NCI-H128 (cell line): ENCODE data around the gene SCNN1B.
"Not testable (repeated sequence)": the region's sequence is repeated elsewhere in the genome, so short reads cannot be mapped to it uniquely, and the experiment has no call there.

ENCODE experiments used
- DNase-seq: peaks from one replicate; lab custom pipeline; 2025; ENCODE audit not compliant: unreplicated experiment; lab: John Stamatoyannopoulos, UW

SCNN1B gene

GRCh38 chr16:23377071-23377931 is 75.2 kb downstream of the SCNN1B start:
- DNase-seq, result no peak

DNA sequence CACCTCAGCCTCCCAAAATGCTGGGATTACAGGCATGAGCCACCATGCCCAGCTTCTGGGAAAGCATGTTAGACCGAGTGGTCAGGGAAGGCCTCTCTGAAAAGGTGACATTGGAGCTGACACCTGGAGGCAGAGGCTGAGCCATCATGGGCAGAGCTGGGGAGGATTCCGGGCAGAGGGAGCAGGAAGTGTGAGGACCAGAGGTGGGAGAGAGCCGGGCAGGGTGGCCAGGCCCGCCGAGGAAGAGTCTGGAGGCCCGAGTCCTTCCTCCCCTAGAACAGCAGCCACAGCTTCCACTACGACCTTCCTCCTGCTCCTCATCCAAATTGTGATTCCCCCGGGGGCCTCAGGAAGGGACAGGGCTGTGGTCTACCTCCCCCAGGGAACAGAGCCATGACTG is 76.2 kb downstream of the SCNN1B start:
- DNase-seq, result no peak

- DNase-seq, result no peak
Measured at GRCh38 chr16:23378921-23379320, 76.8 kb downstream of the SCNN1B start.

GRCh38 chr16:23379707-23380106 is 77.6 kb downstream of the SCNN1B start:
- DNase-seq, result no peak

- no peak for DNase-seq
Measured at GRCh38 chr16:23380501-23380951, 78.4 kb downstream of the SCNN1B start.

DNA sequence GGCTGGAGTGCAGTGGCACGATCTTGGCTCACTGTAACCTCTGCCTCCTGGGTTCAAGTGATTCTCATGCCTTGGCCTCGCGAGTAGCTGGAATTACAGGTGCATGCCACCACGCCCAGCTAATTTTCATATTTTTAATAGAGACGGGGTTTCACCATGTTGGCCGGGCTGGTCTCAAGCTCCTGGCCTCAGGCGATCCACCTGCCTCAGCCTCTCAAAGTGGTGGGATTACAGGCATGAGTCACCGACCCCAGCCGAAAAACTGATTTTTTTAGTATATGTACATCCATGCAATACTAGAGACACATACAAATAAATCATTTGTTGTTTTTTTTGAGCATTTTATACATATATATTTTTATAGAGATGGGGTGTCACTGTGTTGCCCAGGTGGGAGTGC is 79.6 kb downstream of the SCNN1B start:
- DNase-seq, result not testable (repeated sequence)

GRCh38 chr16:23382279-23382678 is 80.2 kb downstream of the SCNN1B start:
- no peak for DNase-seq

DNA sequence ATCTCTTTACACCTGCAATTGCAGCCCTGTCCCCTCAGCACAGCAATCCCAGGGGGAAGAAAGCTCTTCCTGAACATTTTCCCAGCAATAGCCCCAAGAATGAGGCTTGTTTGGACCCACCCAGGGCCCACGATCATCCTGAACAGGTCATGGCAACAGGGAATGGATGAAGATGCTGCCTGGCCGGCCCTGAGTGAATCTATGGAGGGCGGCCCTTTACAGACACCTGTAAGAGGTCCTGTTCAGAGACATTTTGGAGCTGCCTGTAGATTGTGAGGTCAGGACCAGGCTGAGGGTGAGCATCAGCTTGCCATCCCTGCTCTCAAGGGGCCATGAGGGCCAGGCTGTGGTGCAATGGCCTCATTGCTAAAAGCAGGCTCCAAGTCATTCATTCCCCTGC is 81.8 kb downstream of the SCNN1B start:
- DNase-seq, result no peak

DNA sequence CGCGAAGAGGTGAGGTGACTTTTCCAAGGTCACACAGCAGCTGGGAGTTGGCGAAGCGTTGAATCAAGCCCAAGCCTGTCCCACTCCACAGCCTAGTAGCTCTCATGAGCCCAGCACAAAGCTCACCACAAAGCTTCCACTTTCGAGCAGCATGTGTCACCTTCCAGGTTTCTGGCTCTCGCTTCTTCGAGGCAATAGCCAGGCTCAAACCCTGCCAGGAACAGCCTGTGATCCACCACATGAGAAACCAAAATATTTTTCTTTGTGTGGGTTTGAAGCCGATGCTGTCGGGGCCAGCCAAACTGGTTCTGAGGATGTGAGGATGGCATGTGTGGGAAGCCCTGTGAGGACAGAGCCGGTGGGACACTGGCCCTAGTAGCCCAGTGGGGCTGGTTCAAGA is 82.8 kb downstream of the SCNN1B start:
- DNase-seq, result no peak

DNA sequence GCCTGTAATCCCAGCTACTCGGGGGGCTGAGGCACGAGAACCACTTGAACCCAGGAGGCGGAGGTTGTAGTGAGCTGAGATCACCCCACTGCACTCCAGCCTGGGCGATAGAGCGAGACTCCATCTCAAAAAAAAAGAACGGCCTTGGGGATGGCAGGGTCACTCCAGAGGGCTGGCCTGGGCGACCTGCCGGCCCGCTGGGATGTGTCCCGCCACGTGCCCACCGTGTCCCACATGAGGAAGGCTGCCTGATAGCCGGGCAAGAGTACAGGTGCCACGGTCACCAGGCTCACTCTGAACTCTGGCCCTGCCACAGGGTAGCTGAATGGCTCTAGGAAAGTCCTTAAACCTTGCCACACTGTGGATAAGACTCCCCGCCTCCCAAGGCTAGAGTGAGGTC is 83.3 kb downstream of the SCNN1B start:
- no peak for DNase-seq

GRCh38 chr16:23387666-23388065 is 85.6 kb downstream of the SCNN1B start:
- no peak for DNase-seq

DNA sequence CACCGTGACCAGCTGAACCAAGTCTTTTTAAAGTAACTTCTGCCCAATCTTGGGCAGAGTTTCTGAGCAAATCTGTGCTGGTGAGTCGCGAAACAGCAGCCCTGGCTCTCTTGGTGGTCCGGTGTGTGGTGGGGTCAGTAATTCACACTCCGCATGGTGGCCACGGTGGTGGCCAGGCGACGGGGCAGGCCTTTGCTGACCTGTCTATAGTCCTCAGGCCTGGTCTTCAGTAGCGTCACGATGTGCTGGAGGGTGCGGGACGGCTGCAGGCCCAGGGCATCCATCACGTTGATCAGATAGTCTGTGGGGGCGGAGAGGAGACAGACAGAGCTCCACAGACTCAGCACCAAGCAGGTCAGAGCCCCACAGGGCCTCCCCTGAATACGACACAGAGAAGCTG is 86.7 kb downstream of the SCNN1B start:
- DNase-seq, result no peak

- no peak for DNase-seq
Measured at GRCh38 chr16:23389201-23389600, 87.1 kb downstream of the SCNN1B start.

- not testable (repeated sequence) for DNase-seq
Measured at GRCh38 chr16:23389936-23390335, 87.8 kb downstream of the SCNN1B start.

DNA sequence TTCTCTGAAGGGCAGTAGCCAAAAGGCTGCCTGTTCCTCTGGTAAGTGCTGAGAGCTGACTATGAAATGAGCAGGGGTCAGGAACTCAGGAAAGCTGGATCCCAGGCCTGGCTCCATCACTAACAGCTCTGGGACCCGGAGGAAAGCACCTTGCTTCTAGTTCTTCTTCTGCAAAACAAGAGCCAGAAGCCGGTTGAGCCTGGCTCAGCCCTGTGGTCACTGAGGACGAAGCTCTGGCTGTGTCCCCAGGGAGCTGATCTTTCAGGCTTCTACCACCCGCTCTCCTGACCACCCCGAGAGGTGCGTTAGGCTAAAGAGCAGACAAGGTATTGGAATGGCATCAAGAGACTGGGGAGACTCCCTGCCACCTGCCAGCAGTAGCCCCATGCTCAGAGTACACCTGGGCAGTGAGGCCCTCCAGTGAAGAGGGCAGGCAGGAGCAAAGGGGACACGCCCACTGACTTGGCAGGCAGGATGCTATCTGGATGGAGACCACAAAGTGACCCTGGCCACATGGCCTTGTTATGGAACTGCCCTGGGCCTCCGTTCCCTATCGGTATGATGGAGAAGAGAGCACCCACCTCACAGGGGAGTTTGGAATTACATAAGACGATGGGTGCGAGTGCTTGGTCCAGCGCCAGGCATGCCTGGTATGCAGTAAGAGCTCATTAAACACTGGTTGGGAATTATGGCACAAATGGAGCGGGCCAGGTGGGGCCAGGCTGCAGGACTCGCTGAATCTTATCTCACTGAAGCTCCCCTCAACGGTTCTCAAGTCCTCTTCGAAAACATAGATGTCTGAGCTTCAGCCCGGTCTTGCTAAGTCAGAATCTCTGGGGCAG is 89.5 kb downstream of the SCNN1B start:
- DNase-seq, result no peak

- DNase-seq, result no peak
Measured at GRCh38 chr16:23392223-23392600, 90.1 kb downstream of the SCNN1B start.

- no peak for DNase-seq
Measured at GRCh38 chr16:23394141-23394831, 92.2 kb downstream of the SCNN1B start.

DNA sequence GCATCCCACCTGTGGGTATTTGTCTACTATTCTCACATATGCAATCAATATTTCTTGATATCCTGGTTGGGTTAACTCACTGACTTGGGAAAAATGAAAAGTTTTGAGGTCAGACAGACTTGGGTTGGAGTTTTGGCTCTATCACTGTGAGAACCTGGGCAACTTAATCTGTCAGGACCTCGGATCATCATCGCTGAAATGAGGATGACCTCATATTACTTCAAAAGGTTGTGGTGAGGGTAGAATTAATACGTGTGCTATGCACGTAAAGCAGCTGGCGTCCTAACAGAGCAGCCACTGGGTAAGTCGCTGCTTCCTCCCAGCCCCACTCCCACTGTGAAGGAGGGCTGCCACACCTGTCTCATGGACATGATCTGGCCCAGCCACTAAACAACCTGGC is 93.6 kb downstream of the SCNN1B start:
- no peak for DNase-seq

GRCh38 chr16:23397464-23397863 is 95.4 kb downstream of the SCNN1B start:
- DNase-seq, result no peak

DNA sequence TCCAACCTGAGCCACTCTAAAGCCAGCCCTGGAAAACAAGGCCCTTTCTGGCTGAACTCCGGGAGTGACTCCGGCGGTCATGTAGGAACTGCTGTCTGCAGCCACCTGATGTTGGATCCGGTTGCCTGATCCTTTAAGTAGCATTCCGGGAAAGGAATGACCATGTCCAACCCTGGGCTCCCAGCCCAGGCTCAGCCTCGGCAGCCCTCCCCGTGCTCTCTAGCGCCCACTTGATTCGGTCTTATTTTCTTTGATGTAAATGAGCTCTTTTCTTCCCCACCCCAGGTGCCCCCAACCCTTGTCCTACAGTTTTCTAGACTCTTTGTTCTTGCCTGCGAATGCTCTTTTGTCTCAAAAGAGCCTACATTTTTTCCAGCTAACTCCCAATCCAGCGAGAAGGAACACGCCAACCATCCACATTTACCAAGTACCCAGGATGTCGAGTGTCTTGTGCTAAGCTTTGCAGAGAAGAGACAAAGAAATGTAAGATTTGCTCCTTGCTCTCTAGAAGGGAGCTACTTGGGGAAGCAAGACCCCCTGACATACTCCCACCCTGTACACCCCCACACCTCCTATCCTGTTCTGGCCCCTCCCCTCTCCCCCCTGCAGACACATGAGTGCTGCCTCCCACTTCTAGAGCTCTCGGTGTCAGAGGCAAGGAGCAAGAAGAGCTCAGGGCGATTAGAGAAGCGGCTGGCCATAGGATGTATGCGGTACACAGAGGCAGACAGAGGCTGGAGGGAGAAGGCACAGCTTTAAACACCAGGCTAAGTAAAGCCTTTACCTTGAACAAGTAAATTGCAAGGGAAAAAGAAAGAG is 97.1 kb downstream of the SCNN1B start:
- no peak for DNase-seq

DNA sequence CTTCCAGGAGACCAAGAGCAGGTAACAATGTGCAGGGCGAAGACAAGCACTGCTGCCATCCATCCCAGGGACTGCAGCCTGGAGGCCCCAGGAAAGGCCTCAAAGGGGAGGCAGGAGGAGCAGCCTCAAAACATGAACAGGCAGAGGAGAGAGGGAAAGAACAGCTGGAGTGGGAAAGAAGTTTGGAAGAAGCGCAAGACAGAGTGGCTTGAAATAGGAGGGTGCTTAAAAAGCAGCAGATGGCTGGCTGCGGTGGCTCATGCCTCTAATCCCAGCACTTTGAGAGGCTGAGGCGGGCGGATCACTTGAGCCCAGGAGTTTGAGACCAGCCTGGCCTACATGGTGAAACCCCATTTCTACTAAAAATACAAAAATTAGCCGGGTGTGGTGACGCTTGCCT is 98.3 kb downstream of the SCNN1B start:
- DNase-seq, result not testable (repeated sequence)
